Muscle of arm (tissue), 12 donors: ENCODE data around the gene RHOB. TPM values are rescaled to one million over a fixed set of nuclear protein-coding genes. Genes with fewer than 3 reads are reported as not detected.
"Not testable (repeated sequence)": the region's sequence is repeated elsewhere in the genome, so short reads cannot be mapped to it uniquely, and the experiment has no call there.

Experiments
- DNase-seq: peaks from one replicate; pipeline ENCODE4 v3.0.0-alpha.2; 2013
- polyA plus RNA-seq, 12 donors: library from polyadenylated mRNA; unstranded; fragments of 120-200 nt; gene quantifications; one replicate each; pipeline ENCODE4 v1.2.1, GENCODE V29; 2013; ENCODE audit not compliant: insufficient read length in 12 of 12

Gene RHOB
- polyA plus RNA-seq, 12 donors, result 78.5 to 192 (median 125) TPM

DNA sequence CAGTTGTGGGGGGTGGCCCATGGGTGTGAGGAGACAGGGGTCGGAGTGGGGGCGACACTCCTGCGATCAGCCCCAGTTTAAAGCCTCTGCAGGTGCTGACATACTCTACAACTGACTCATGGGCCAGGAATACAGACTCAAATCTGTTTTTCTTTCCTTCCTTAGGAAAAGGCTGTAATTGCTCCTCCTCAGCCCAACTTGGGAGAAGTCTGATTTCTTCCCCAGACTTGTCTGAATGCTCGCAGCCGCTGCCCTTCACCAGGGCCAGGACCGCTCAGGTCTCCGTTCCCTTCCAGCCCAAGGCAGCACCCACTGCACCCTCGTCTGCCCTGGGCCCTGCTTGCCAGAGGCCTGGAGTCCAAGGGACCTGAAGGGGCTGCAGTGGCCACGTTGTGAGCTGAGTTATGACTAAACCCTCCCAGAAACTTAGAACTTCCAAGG is 41.3 kb downstream of the RHOB start:
- DNase-seq, result no peak

DNA sequence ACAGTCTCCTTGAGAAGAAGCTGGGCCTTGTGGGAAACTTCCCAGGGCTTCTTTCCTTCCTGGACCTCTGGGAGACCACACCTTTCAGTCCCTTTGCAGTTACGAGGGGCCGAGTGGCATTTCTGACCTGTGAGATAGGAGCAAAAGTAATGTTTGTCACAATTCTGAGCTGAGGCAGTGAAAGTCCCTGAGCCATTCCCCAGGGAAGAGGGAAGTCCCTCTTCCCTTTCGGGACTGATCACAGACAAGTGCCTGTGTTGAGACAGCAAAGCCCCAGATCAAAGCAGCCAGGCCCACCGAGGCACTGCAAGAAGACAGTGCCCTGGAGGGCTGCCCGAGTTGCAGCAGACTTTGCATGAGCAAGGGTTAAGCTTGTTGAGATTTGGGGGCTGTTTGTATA is 41.9 kb downstream of the RHOB start:
- DNase-seq, result no peak

DNA sequence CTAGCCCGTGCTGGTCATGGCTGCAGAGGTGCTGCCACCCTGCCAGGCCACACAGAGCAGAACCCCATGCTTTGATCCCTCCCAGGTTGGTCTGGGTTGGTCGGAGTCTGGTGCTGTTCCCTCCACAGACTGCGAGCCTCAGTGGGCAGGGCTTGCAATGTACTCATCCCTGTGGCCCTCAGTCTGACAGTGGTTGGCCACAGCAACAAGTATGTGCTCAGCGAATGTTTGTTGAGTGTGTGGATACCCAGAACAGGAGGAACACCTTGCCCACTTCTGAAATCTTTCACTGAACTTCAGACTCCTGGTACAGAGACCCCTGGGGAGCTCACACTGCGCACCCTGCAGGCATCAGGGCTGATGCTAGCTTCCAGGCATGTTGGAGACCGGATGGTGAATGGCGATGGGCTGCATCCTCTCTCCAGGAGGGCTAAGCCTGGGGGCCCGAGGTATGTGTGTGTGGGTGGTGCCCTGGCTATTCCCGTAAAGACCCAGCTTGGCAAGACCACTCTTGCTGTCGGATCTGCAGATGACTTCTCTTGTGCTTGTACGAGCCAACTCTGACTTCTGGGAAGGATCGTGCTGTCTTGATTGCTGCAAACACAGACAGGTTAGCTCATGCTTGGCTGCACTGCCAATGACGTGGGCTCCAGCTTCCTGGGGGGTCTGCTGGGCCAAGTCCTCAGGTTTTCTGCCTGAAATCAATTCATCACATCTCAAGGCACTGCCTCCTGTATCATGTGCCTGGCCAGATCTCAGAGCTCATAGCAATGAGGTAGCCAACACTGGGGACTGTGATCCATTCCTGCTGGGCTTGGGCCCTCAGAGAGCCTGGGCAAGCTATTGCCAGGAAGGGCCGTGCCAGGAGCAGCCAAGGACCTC is 43.7 kb downstream of the RHOB start:
- DNase-seq, result peak; percentile 58

GRCh38 chr2:20491739-20492531 is 45.1 kb downstream of the RHOB start:
- peak; percentile 33 for DNase-seq

DNA sequence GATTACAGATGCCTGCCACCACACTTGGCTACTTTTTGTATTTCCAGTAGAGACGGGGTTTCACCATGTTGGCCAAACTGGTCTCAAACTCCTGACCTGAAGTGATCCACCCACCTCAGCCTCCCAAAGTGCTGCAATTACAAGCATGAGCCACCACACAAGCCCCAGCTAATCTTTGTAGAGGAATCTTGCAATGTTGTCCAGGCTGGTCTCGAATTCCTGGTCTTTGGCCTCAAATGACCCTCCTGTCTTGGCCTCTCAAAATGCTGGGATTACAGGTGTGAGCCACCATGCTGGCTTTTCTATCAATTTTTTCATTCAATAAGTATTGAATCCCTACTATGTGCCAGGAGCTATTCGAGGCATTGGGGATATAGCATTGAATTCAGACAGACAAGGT is 46.2 kb downstream of the RHOB start:
- DNase-seq, result not testable (repeated sequence)

DNA sequence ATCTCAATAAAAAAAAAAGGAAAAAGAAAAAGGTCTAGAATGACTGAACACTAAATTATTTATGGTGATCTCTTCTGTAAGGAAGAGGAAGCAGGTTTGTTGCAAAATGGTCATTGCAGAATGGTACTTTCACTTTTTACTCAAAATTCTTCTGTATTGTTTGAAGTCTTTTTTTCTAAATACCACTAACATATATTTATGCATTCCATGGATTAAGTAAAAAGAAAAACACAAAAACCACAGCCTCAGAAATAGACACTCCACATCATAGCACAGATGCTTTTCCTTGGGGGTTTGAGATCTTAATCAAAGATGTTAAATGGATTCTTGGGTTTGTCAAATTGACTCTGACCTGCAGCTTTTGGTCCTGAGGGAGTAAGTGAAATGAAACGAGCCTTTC is 47.4 kb downstream of the RHOB start:
- DNase-seq, result no peak

DNA sequence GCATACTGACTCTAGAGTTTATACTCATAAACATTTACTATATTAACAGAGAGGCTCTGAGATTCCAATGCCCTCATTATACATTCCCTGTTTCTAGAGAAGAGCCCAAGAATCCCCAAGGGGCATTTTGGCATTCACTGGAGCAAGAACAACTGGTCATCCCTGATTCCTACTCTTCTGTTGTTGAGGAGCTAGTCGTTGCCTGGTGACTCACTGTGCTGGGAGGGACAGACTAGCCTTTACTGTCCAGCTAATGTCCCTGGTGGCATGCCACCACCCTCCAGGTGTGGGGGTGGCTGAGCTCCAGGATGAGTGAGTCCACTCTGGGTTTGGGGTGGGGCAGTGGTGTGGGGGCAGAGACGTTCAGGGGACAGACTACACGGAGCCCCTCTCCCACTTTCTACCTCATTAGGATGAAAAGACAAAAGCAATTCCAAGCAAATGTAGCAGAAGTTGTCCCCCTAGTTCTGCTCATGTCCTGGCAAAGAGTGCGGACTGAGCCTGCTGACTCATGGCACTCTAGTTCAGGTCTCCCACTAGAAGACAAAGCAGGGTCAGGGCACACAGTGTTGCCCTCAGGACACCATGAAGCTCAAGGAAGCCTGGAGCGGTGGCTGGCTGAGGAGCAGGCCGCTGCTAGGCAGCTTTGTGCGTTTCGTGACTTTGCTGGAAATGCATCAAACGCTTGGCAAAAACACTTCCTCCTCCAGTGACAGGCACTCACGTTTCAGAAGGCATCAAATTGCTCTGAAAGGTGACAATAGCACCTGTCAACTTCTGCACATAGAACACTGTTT is 49.4 kb downstream of the RHOB start:
- DNase-seq, result no peak

DNA sequence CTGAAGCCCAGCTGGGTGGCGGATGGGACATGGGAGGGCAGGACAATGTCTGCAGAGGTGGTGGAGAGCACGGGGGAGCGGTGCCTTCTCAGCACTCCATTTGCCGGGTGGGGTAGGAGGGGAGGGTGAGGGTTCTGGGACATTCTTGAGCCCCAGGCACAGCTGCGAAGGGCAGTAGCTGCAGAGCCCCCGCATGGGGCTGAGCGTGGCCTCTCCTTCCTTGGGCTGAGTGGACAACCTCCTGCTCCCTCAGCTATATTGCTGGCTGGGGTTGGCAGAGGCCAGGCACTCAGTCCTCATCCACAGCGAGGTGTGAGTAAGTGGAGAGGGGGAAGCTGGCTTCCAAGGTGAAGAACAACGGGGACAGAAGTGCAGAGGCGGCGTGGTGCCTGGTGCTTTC is 50.1 kb downstream of the RHOB start:
- no peak for DNase-seq

Other genes starting within 250 kb of the RHOB start
- 100 to 1,000 TPM in 1 of 12 donors, 10 to 100 TPM in 5, 1 to 10 TPM in 5, not detected in 1; 3.3 to 127 (median 10.2) TPM for gene SDC1, start 221.9 kb upstream of the RHOB start, polyA plus RNA-seq
- gene PUM2, start 96.2 kb upstream of the RHOB start, polyA plus RNA-seq, result 10 to 100 TPM in 11 of 12 donors, not detected in 1; 37.4 to 74.3 (median 66.3) TPM
- gene HS1BP3, start 204.0 kb downstream of the RHOB start, polyA plus RNA-seq, result 10 to 100 TPM in 3 of 12 donors, 1 to 10 TPM in 8, not detected in 1; 6.0 to 20.7 (median 8.5) TPM
- under 1 TPM in 10 of 12 donors, not detected in 2; 0.27 to 0.92 (median 0.60) TPM for gene GDF7, start 220.1 kb downstream of the RHOB start, polyA plus RNA-seq